ENCODE measurements around the gene UBE2I. TPM values are rescaled to one million over a fixed set of nuclear protein-coding genes. Genes with fewer than 3 reads are reported as not detected.

The UBE2I gene
- total RNA-seq, 2 donors from 2014 or later, result 58.2 to 110 TPM

DNA sequence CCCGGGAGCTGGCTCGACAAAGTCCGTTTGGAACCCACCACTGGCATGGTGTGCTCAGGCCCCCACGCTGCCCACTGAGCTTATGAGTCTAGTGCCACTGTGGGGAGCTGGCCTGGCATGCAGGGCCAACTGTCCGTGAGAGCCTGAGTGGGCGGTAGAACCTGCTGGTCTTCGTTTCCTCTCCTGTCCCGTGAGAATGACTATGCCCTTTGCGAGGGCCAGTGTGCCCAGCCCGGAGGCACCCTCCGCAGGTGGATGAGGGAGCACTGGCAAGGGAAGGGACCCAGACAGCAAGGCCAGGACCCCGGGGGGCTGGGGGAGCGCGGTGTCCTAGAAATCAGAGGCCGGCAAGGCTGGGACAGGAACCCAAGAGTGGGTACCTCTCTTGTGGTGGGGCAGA, 27.2 kb downstream of the UBE2I start:
- no peaks in the 10 kb centered on the region for H3K36me3 ChIP-seq
- no peak overlapping the region for H3K4me3 ChIP-seq
- no peak for TF ChIP-seq POLR2AphosphoS5 (IDR thresholded peaks at IDR 0.05)
- TF ChIP-seq, protein P1, sequence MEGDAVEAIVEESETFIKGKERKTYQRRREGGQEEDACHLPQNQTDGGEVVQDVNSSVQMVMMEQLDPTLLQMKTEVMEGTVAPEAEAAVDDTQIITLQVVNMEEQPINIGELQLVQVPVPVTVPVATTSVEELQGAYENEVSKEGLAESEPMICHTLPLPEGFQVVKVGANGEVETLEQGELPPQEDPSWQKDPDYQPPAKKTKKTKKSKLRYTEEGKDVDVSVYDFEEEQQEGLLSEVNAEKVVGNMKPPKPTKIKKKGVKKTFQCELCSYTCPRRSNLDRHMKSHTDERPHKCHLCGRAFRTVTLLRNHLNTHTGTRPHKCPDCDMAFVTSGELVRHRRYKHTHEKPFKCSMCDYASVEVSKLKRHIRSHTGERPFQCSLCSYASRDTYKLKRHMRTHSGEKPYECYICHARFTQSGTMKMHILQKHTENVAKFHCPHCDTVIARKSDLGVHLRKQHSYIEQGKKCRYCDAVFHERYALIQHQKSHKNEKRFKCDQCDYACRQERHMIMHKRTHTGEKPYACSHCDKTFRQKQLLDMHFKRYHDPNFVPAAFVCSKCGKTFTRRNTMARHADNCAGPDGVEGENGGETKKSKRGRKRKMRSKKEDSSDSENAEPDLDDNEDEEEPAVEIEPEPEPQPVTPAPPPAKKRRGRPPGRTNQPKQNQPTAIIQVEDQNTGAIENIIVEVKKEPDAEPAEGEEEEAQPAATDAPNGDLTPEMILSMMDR (IDR thresholded peaks at IDR 0.05), result no peak
- TF ChIP-seq POLR2A (IDR thresholded peaks at IDR 0.05), result no peak
- WGBS, result 79% methylated on average over 13 of the region's 15 CpGs
- peaks cover 13% of the 10 kb centered on the region for H3K4me1 ChIP-seq (replicated peaks)
- intact Hi-C loops (cut with DNase I), result no loop called here
- no peaks in the 10 kb centered on the region for H3K9me3 ChIP-seq
- DNase-seq (ENCODE audit: low spot score), result no peak
- H3K27ac ChIP-seq, result no peak overlapping the region
- H3K27me3 ChIP-seq (replicated peaks; ENCODE audit: insufficient read depth), result no peaks in the 10 kb centered on the region

DNA sequence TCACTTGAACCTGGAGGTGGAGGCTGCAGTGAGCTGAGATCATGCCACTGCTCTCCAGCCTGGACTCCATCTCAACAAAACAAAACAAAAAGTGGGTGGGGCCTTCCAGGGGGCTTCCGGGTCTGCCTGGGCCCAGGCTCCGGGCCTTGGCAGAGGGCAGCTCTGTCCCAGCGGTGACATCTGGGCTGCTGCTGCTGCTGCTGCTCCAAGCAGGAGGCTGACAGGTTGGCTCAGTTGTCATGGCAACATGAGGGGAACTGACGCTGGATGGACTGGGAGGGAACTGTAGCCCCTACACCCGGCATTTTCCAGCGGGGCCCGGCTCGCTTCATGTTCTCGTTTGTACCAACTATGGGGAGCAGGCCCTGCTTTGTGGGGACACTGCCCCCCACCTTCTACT, 28.1 kb downstream of the UBE2I start:
- H3K4me1 ChIP-seq (replicated peaks), result peaks cover 6% of the 10 kb centered on the region
- WGBS, result 61% methylated on average over 9 of the region's 9 CpGs
- intact Hi-C loops (cut with DNase I), result no loop called here
- DNase-seq (ENCODE audit: low spot score), result no peak
- no peaks in the 10 kb centered on the region for H3K36me3 ChIP-seq
- H3K27ac ChIP-seq, result no peak overlapping the region
- no peak overlapping the region for H3K4me3 ChIP-seq
- TF ChIP-seq POLR2AphosphoS5 (IDR thresholded peaks at IDR 0.05) (no peak), POLR2A (IDR thresholded peaks at IDR 0.05) (no peak)
- TF ChIP-seq, protein P1 (IDR thresholded peaks at IDR 0.05), result no peak
- no peaks in the 10 kb centered on the region for H3K27me3 ChIP-seq (replicated peaks; ENCODE audit: insufficient read depth)
- H3K9me3 ChIP-seq, result no peaks in the 10 kb centered on the region

DNA sequence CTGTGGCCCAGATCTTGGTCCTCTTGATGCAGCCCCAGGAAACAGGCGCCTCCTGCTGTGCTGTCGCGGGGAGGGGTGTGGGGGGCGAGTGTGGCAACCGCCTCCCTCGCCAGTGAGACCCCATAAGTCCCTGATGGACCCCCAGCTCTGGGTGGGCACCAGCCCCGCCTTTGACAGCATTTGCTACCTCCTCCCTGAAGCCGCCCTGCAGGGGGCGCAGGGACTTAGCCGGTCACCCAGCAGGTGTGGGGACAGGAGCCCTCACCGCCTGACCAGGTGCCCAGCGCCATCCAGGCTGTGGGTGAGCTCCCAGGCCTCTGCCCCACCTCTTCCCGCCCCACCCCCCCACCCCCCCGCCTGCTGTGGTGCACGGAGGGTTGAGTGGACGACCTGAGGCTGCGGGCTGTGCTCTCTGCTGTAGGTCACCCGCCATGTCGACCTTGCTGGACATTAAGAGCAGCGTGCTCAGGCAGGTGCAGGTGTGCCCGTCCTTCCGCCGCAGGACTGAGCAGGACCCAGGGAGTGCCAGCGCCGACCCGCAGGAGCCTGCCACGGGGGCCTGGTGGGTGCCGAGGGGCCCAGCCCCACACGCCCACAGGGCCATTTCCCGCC, 28.8 kb downstream of the UBE2I start:
- TF ChIP-seq POLR2AphosphoS5 (IDR thresholded peaks at IDR 0.05), result no peak
- TF ChIP-seq, protein P1 (IDR thresholded peaks at IDR 0.05), result peak in 2 of 4 experiments; percentile 19 to 35
- no peak for DNase-seq (ENCODE audit: low spot score)
- Histone ChIP-seq H3K4me1 (replicated peaks) (peaks cover 3% of the 10 kb centered on the region), H3K4me3 (no peak overlapping the region), H3K36me3 (no peaks in the 10 kb centered on the region), H3K9me3 (no peaks in the 10 kb centered on the region), H3K27ac (no peak overlapping the region), H3K27me3 (replicated peaks; ENCODE audit: insufficient read depth) (no peaks in the 10 kb centered on the region)
- intact Hi-C loops (cut with DNase I), result no loop called here
- WGBS, result 72% methylated on average over 16 of the region's 30 CpGs

DNA sequence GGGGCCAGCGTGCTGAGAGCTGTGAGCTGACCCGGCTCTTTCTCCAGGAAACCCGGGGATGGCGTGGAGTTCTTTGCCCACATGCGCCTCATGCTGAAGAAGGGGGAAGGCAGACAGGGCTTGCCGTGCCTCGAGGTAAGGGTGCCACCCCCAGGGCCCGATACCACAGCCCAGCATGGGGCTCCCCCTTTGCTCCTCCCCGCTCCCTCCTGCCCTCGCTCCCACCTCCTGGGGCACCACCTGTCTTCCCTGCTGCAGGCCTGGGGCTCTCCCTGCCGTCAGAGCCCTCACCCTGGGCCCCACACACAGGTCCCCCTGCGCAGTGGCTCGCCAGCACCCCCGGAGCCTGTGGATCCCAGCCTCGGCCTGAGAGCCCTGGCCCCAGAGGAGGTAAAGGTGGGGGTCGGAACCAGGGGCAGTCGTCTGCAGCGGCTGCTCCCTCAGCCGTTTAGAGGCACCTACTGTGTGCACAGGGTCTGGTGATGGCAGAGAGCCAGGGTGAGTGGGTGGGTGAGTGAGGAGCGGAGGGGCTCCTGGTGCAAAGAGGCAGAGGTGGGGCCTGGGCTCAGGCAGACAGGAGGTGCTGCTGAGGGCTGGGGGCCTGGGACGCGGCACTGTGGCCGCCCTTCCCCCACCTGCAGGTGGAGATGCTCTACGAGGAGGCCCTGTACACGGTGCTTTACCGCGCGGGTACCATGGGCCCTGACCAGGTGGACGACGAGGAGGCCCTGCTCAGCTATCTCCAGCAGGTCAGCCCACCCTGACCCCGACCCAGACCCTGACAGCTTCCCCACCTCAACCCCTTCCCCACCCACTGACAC, 29.6 kb downstream of the UBE2I start:
- Histone ChIP-seq H3K27me3 (replicated peaks; ENCODE audit: insufficient read depth) (no peaks in the 10 kb centered on the region), H3K36me3 (no peaks in the 10 kb centered on the region), H3K4me1 (replicated peaks) (peaks cover 5% of the 10 kb centered on the region), H3K27ac (no peak overlapping the region), H3K4me3 (no peak overlapping the region), H3K9me3 (no peaks in the 10 kb centered on the region)
- 73% methylated on average over 31 of the region's 31 CpGs for WGBS
- TF ChIP-seq POLR2A (IDR thresholded peaks at IDR 0.05) (no peak), POLR2AphosphoS5 (IDR thresholded peaks at IDR 0.05) (no peak)
- TF ChIP-seq, protein P1 (IDR thresholded peaks at IDR 0.05), result no peak
- intact Hi-C loops (cut with DNase I), result no loop called here
- DNase-seq (ENCODE audit: low spot score), result no peak

Measured in prostate gland (tissue), 2 donors.